Karpas-422 (cell line): Measurements from ENCODE around the gene TMEM130. TPM values are rescaled to one million over a fixed set of nuclear protein-coding genes. Genes with fewer than 3 reads are reported as not detected.
"Not testable (repeated sequence)": the region's sequence is repeated elsewhere in the genome, so short reads cannot be mapped to it uniquely, and the experiment has no call there.

Experiments
- DNase-seq: peaks from one replicate; pipeline ENCODE4 v3.0.0-alpha.2; 2015
- H2AFZ ChIP-seq: fragments of 200-600 bp; sonication (generic); 2 replicates; pipeline ENCODE4 v1.6.1; 2014; ENCODE audit warnings: antibody characterized with exemption, low read length, mixed read lengths
- H3K27ac ChIP-seq: fragments of 200-600 bp; sonication (generic); 2 replicates; pipeline ENCODE4 v1.5.1; 2014; ENCODE audit warnings: mild to moderate bottlenecking, low read length, moderate library complexity
- H3K27me3 ChIP-seq: fragments of 200-600 bp; sonication (generic); 2 replicates; pipeline ENCODE4 v1.6.1; 2014; ENCODE audit warnings: low read length, mixed read lengths
- H3K36me3 ChIP-seq: fragments of 200-600 bp; sonication (generic); 2 replicates; pipeline ENCODE4 v1.6.1; 2014; ENCODE audit warnings: low read length, mixed read lengths; ENCODE audit not compliant: insufficient read depth
- H3K4me1 ChIP-seq: fragments of 200-600 bp; sonication (generic); 2 replicates; pipeline ENCODE4 v1.6.1; 2014; ENCODE audit warnings: mild to moderate bottlenecking, low read length, mixed read lengths
- H3K4me2 ChIP-seq: fragments of 200-600 bp; sonication (generic); 2 replicates; pipeline ENCODE4 v1.6.1; 2014; ENCODE audit warnings: low read length, low read depth, mild to moderate bottlenecking; ENCODE audit not compliant: poor library complexity, severe bottlenecking
- H3K4me3 ChIP-seq: fragments of 200-600 bp; sonication (generic); 2 replicates; pipeline ENCODE4 v1.5.1; 2014; ENCODE audit warnings: mild to moderate bottlenecking, antibody characterized with exemption, low read length, mixed read lengths
- H3K79me2 ChIP-seq: fragments of 200-600 bp; sonication (generic); 2 replicates; pipeline ENCODE4 v1.6.1; 2014; ENCODE audit warnings: mild to moderate bottlenecking, low read length, mixed read lengths
- H3K9ac ChIP-seq: fragments of 200-600 bp; sonication (generic); 2 replicates; pipeline ENCODE4 v1.6.0; 2014; ENCODE audit warnings: low read length
- H3K9me2 ChIP-seq: fragments of 200-600 bp; sonication (generic), shearing (Covaris generic); replicated peaks from 2 replicates; pipeline ENCODE4 v1.6.0; 2014; ENCODE audit warnings: mild to moderate bottlenecking, low read length, moderate library complexity; ENCODE audit not compliant: insufficient read depth
- H3K9me3 ChIP-seq: fragments of 300-700, 200-600 bp; sonication (generic); 2 replicates; pipeline ENCODE4 v1.6.1; 2014; ENCODE audit warnings: low read length, mixed read lengths
- H4K20me1 ChIP-seq: fragments of 200-600 bp; sonication (generic); 2 replicates; pipeline ENCODE4 v1.6.1; 2014; ENCODE audit warnings: mild to moderate bottlenecking, antibody characterized with exemption, low read length, low read depth; ENCODE audit not compliant: insufficient read depth
- total RNA-seq: library from RNA; depleted of rRNA; stranded (reverse); fragments of >200 nt; shearing (Covaris generic); gene quantifications from 2 replicates; pipeline ENCODE4 v1.2.3, GENCODE V29; 2014; ENCODE audit warnings: low replicate concordance

TMEM130 gene
- total RNA-seq, 1 experiment from 2014 or later: not detected

- Histone ChIP-seq H3K4me2 (no peak overlapping the region), H3K27me3 (no peaks in the 10 kb centered on the region), H3K9ac (no peak overlapping the region), H3K36me3 (no peaks in the 10 kb centered on the region), H3K4me1 (peaks cover 22% of the 10 kb centered on the region), H3K4me3 (no peak overlapping the region), H2AFZ (no peak overlapping the region), H3K9me2 (no peaks in the 10 kb centered on the region), H3K9me3 (no peaks in the 10 kb centered on the region), H4K20me1 (no peaks in the 10 kb centered on the region), H3K27ac (no peak overlapping the region), H3K79me2 (no peaks in the 10 kb centered on the region)
- DNase-seq: no peak
These were observed 17.0 kb downstream of the TMEM130 start for GRCh38 chr7:98852826-98853225.

DNA sequence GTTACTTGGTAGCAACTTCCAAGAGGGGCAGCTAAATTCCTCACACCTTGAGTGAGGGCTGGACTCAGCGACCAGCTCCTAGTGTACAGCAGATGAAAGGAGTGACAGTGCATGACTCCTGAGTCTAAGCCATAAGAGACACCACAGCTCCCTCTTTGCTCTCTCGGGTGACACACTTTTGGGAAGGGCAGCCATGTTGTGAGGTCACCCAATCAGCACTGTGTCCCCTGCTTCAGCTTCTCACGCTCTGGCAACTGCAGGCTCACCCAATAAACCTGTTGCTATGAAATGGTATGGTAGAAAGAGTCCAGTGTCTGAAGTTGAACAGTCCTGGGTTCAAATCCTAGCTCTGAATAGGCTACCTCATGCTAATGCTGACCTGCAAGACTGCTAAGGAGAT lies 20.9 kb downstream of the TMEM130 start:
- no peaks in the 10 kb centered on the region for H3K9me3 ChIP-seq

GRCh38 chr7:98842552-98842951 lies 27.3 kb downstream of the TMEM130 start:
- peaks cover 11% of the 10 kb centered on the region for H3K4me1 ChIP-seq
- not testable (repeated sequence) for H3K9ac ChIP-seq, H3K27ac ChIP-seq, H3K36me3 ChIP-seq, H4K20me1 ChIP-seq, H3K4me3 ChIP-seq, H3K9me2 ChIP-seq, H3K9me3 ChIP-seq, H2AFZ ChIP-seq, H3K4me2 ChIP-seq, H3K79me2 ChIP-seq, DNase-seq, H3K27me3 ChIP-seq

More for the DNA sequence above, 20.9 kb downstream of the TMEM130 start:
- H3K9ac ChIP-seq: no peak overlapping the region
- no peaks in the 10 kb centered on the region for H3K9me2 ChIP-seq
- H3K27me3 ChIP-seq: no peaks in the 10 kb centered on the region
- no peak overlapping the region for H2AFZ ChIP-seq
- H4K20me1 ChIP-seq: no peaks in the 10 kb centered on the region
- H3K4me2 ChIP-seq: no peak overlapping the region
- peaks cover 15% of the 10 kb centered on the region for H3K4me1 ChIP-seq
- H3K4me3 ChIP-seq: no peak overlapping the region
- H3K27ac ChIP-seq: no peak overlapping the region
- no peaks in the 10 kb centered on the region for H3K36me3 ChIP-seq
- no peaks in the 10 kb centered on the region for H3K79me2 ChIP-seq
- DNase-seq: no peak

DNA sequence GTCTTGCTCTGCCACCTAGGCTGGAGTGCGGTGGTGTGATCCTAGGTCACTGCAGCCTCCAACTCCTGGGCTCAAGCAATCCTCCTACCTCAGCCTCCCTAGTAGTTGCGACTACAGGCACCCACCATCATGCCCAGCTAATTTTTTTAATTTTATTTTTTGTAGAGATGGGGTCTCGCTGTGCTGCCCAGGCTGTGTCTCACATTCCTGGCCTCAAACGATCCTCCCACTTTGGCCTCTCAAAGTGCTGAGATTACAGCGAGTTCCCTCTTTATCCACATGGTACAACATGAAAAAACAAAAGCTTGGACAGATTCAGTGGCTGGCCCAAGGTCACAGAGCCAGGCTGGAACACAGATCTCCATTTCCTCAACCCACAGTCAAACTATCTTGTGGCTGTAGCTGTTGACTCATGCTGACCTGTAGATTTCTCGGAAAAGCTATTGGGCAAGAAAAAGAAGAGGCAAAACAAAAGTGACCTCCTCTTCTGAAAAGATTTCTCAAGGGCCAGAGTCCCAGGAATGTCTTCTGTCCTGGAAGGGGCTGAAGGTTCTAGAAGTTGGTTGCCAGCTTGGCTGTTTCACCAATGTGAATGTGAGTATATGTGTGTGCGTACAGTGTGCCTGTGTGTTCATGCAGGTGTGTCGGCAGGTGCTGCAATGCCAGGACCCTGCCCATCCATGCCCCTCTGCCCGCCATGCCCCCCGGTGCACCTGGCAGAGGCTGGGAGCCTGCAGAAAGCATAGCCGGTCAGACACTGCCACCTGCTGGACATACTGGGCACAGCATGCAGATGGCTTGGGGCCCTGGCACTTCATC lies 28.4 kb downstream of the TMEM130 start:
- Histone ChIP-seq H3K4me3 (no peak overlapping the region), H3K9ac (no peak overlapping the region), H3K9me3 (no peaks in the 10 kb centered on the region), H4K20me1 (no peaks in the 10 kb centered on the region), H3K9me2 (no peaks in the 10 kb centered on the region), H3K27me3 (no peaks in the 10 kb centered on the region), H2AFZ (no peak overlapping the region), H3K27ac (no peak overlapping the region), H3K79me2 (no peaks in the 10 kb centered on the region), H3K4me1 (peaks cover 11% of the 10 kb centered on the region), H3K36me3 (no peaks in the 10 kb centered on the region), H3K4me2 (no peak overlapping the region)
- DNase-seq: peak; percentile 91

GRCh38 chr7:98840722-98841121 lies 29.1 kb downstream of the TMEM130 start:
- Histone ChIP-seq H3K27ac (no peak overlapping the region), H3K36me3 (no peaks in the 10 kb centered on the region), H4K20me1 (no peaks in the 10 kb centered on the region), H3K27me3 (no peaks in the 10 kb centered on the region), H3K4me3 (no peak overlapping the region), H3K4me1 (peaks cover 11% of the 10 kb centered on the region), H3K9ac (no peak overlapping the region), H3K9me2 (no peaks in the 10 kb centered on the region), H3K79me2 (no peaks in the 10 kb centered on the region), H3K9me3 (no peaks in the 10 kb centered on the region), H2AFZ (no peak overlapping the region), H3K4me2 (no peak overlapping the region)
- no peak for DNase-seq

DNA sequence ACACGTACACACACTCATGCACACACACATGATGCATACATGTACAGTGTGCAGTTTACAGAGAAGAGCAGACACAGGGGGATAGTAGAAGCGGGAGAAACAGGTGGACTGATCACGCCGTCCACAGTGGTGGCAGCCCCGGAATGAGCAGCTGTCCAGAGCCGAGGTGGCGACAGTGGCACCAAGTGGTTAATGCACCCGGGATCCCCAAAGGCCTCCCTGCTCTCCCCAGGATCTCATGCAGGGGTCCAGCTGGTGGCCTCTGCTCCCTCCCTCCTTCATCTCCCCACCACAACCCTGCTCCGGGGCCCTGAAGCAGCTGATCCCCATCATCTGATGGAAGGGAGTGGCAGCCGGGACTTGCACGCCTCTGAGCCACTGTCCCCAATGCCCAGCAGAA lies 29.7 kb downstream of the TMEM130 start:
- H3K9ac ChIP-seq: no peak overlapping the region
- H3K36me3 ChIP-seq: no peaks in the 10 kb centered on the region
- no peaks in the 10 kb centered on the region for H3K79me2 ChIP-seq
- no peak for DNase-seq
- H3K27ac ChIP-seq: no peak overlapping the region
- no peaks in the 10 kb centered on the region for H4K20me1 ChIP-seq
- H3K9me3 ChIP-seq: no peaks in the 10 kb centered on the region
- H3K9me2 ChIP-seq: no peaks in the 10 kb centered on the region
- no peak overlapping the region for H2AFZ ChIP-seq
- no peak overlapping the region for H3K4me3 ChIP-seq
- H3K4me2 ChIP-seq: no peak overlapping the region
- no peaks in the 10 kb centered on the region for H3K27me3 ChIP-seq
- peaks cover 11% of the 10 kb centered on the region for H3K4me1 ChIP-seq

DNA sequence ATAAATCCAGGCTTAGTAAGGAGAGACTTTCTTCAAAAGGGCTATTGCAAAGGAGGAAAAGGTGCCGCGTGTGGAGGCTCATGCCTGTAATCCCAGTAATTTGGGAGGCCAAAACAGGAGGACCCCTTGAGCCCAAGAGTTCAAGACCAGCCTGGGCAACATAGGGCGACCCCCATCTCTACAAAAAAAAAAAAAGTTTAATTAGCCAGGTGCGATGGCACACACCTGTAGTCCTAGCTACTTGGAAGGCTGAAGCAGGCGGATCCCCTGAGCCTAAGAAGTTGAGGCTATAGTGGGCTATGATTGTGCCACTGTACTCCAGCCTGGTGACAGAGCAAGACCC lies 32.2 kb downstream of the TMEM130 start:
- no peaks in the 10 kb centered on the region for H3K9me3 ChIP-seq
- H3K4me2 ChIP-seq: no peak overlapping the region
- no peaks in the 10 kb centered on the region for H3K9me2 ChIP-seq
- H3K9ac ChIP-seq: no peak overlapping the region
- H3K27ac ChIP-seq: no peak overlapping the region
- no peaks in the 10 kb centered on the region for H3K27me3 ChIP-seq
- no peak overlapping the region for H3K4me3 ChIP-seq
- DNase-seq: no peak
- no peaks in the 10 kb centered on the region for H3K36me3 ChIP-seq
- no peak overlapping the region for H2AFZ ChIP-seq
- H3K79me2 ChIP-seq: no peaks in the 10 kb centered on the region
- peaks cover 11% of the 10 kb centered on the region for H3K4me1 ChIP-seq
- H4K20me1 ChIP-seq: no peaks in the 10 kb centered on the region

GRCh38 chr7:98836811-98837629 lies 32.8 kb downstream of the TMEM130 start:
- Histone ChIP-seq H3K79me2 (no peaks in the 10 kb centered on the region), H3K36me3 (no peaks in the 10 kb centered on the region), H3K4me2 (no peak overlapping the region), H4K20me1 (no peaks in the 10 kb centered on the region), H3K9ac (no peak overlapping the region), H3K9me2 (no peaks in the 10 kb centered on the region), H3K27ac (no peak overlapping the region), H3K9me3 (no peaks in the 10 kb centered on the region), H3K27me3 (no peaks in the 10 kb centered on the region), H2AFZ (no peak overlapping the region), H3K4me1 (peaks cover 11% of the 10 kb centered on the region), H3K4me3 (no peak overlapping the region)
- DNase-seq: peak; percentile 82
